GM19035 (cell line): ENCODE data around the gene REV3L.
"Not testable (repeated sequence)": the region's sequence is repeated elsewhere in the genome, so short reads cannot be mapped to it uniquely, and the experiment has no call there.

ENCODE experiments used
- ATAC-seq: cut with Tn5 transposase; IDR thresholded peaks from one replicate; pipeline ENCODE4 v1.9.1; 2021; ENCODE audit not compliant: unreplicated experiment

The REV3L gene

GRCh38 chr6:111482959-111483735 is at the start of gene REV3L:
REV3L (minus strand) TSS chr6:111483218; CDS start chr6:111482888, 330 bp downstream.
- ATAC-seq: peak; percentile 32

GRCh38 chr6:111531185-111531584 is 48.2 kb upstream of the REV3L start:
- ATAC-seq: no peak

GRCh38 chr6:111530667-111531066 is 47.6 kb upstream of the REV3L start:
- ATAC-seq: no peak

GRCh38 chr6:111530218-111530617 is 47.2 kb upstream of the REV3L start:
- no peak for ATAC-seq

GRCh38 chr6:111527367-111527766 is 44.3 kb upstream of the REV3L start:
- no peak for ATAC-seq

- no peak for ATAC-seq
Measured at GRCh38 chr6:111524735-111525134, 41.7 kb upstream of the REV3L start.

GRCh38 chr6:111524252-111524651 is 41.2 kb upstream of the REV3L start:
- no peak for ATAC-seq

- ATAC-seq: no peak
Measured at GRCh38 chr6:111523484-111524167, 40.6 kb upstream of the REV3L start.

- no peak for ATAC-seq
Measured at GRCh38 chr6:111522393-111523020, 39.5 kb upstream of the REV3L start.

GRCh38 chr6:111521497-111522270 is 38.7 kb upstream of the REV3L start:
- ATAC-seq: no peak

- ATAC-seq: no peak
Measured at GRCh38 chr6:111520524-111520923, 37.5 kb upstream of the REV3L start.

- no peak for ATAC-seq
Measured at GRCh38 chr6:111517965-111518364, 34.9 kb upstream of the REV3L start.

- no peak for ATAC-seq
Measured at GRCh38 chr6:111515259-111515658, 32.2 kb upstream of the REV3L start.

GRCh38 chr6:111514531-111514930 is 31.5 kb upstream of the REV3L start:
- not testable (repeated sequence) for ATAC-seq

GRCh38 chr6:111507219-111507618 is 24.2 kb upstream of the REV3L start:
- not testable (repeated sequence) for ATAC-seq

GRCh38 chr6:111505498-111505897 is 22.5 kb upstream of the REV3L start:
- ATAC-seq: not testable (repeated sequence)

- no peak for ATAC-seq
Measured at GRCh38 chr6:111503660-111504059, 20.6 kb upstream of the REV3L start.

GRCh38 chr6:111503194-111503593 is 20.2 kb upstream of the REV3L start:
- ATAC-seq: no peak

GRCh38 chr6:111502154-111502553 is 19.1 kb upstream of the REV3L start:
- no peak for ATAC-seq

- no peak for ATAC-seq
Measured at GRCh38 chr6:111499269-111499793, 16.3 kb upstream of the REV3L start.
